H9 (cell line): Measurements from ENCODE around the gene SLC8B1. TPM values are rescaled to one million over a fixed set of nuclear protein-coding genes. Genes with fewer than 3 reads are reported as not detected.

Experiments
- DNase-seq: peaks from one replicate; pipeline ENCODE4 v3.0.0-alpha.2; 2017
- H2AFZ ChIP-seq: one replicate; pipeline ENCODE4 v1.6.1; 2013; ENCODE audit warnings: mild to moderate bottlenecking, low read length, control low read depth, moderate library complexity
- H2AK5ac ChIP-seq: 2 replicates; pipeline ENCODE4 v1.6.1; 2013; ENCODE audit warnings: low read length, control low read depth, mixed read lengths; ENCODE audit not compliant: insufficient read length
- H2BK120ac ChIP-seq: one replicate; pipeline ENCODE4 v1.6.1; 2013; ENCODE audit warnings: low read depth, mild to moderate bottlenecking, low read length, control low read depth, inconsistent platforms; ENCODE audit not compliant: poor library complexity, severe bottlenecking
- H2BK12ac ChIP-seq: 2 replicates; pipeline ENCODE4 v1.6.1; 2013; ENCODE audit warnings: low read length, control low read depth, mixed read lengths, low read depth; ENCODE audit not compliant: insufficient read length
- H2BK15ac ChIP-seq: 2 replicates; pipeline ENCODE4 v1.6.1; 2013; ENCODE audit warnings: low read depth, low read length, control low read depth
- H2BK20ac ChIP-seq: one replicate; pipeline ENCODE4 v1.6.1; 2013; ENCODE audit warnings: low read depth, mild to moderate bottlenecking, low read length, control low read depth, inconsistent platforms; ENCODE audit not compliant: poor library complexity, severe bottlenecking
- H2BK5ac ChIP-seq: 2 replicates; pipeline ENCODE4 v1.6.1; 2013; ENCODE audit warnings: low read length, control low read depth, mixed read lengths; ENCODE audit not compliant: insufficient read length
- H3K14ac ChIP-seq: 2 replicates; pipeline ENCODE4 v1.6.1; 2013; ENCODE audit warnings: low read length, control low read depth; ENCODE audit not compliant: insufficient read depth
- H3K18ac ChIP-seq: 2 replicates; pipeline ENCODE4 v1.6.1; 2013; ENCODE audit warnings: low read depth, mild to moderate bottlenecking, mixed read lengths, low read length, control low read depth; ENCODE audit not compliant: insufficient read length
- H3K23ac ChIP-seq: 2 replicates; pipeline ENCODE4 v1.6.1; 2013; ENCODE audit warnings: low read length, control low read depth, mixed read lengths, low read depth; ENCODE audit not compliant: insufficient read length
- H3K23me2 ChIP-seq: 2 replicates; pipeline ENCODE4 v1.6.1; 2013; ENCODE audit warnings: low read depth, mild to moderate bottlenecking, mixed read lengths, low read length, control low read depth; ENCODE audit not compliant: insufficient read length, poor library complexity, severe bottlenecking
- H3K27ac ChIP-seq: 2 replicates; pipeline ENCODE4 v1.5.1; 2013; ENCODE audit warnings: low read length, control low read depth, mixed read lengths, low read depth; ENCODE audit not compliant: insufficient read length
- H3K27me3 ChIP-seq: 2 replicates; pipeline ENCODE4 v1.6.1; 2013; ENCODE audit warnings: low read length, control low read depth, inconsistent platforms; ENCODE audit not compliant: insufficient read depth
- H3K4ac ChIP-seq: 2 replicates; pipeline ENCODE4 v1.6.1; 2013; ENCODE audit warnings: low read depth, mild to moderate bottlenecking, control low read depth, inconsistent platforms, low read length, moderate library complexity
- H3K4me1 ChIP-seq: 2 replicates; pipeline ENCODE4 v1.6.1; 2013; ENCODE audit warnings: low read length, control low read depth, inconsistent platforms; ENCODE audit not compliant: insufficient read depth
- H3K4me2 ChIP-seq: 2 replicates; pipeline ENCODE4 v1.6.1; 2013; ENCODE audit warnings: low read length, control low read depth, mixed read lengths; ENCODE audit not compliant: insufficient read length, insufficient read depth
- H3K56ac ChIP-seq: 2 replicates; pipeline ENCODE4 v1.6.1; 2013; ENCODE audit warnings: low read depth, mild to moderate bottlenecking, mixed read lengths, low read length, control low read depth; ENCODE audit not compliant: insufficient read length
- H3K79me1 ChIP-seq: 2 replicates; pipeline ENCODE4 v1.6.1; 2013; ENCODE audit warnings: low read depth, mild to moderate bottlenecking, moderate library complexity, low read length, control low read depth, inconsistent platforms; ENCODE audit not compliant: insufficient read depth, poor library complexity, severe bottlenecking
- H3K79me2 ChIP-seq: 2 replicates; pipeline ENCODE4 v1.6.1; 2013; ENCODE audit warnings: low read length, control low read depth, inconsistent platforms; ENCODE audit not compliant: insufficient read depth
- H3K9ac ChIP-seq: 2 replicates; pipeline ENCODE4 v1.6.1; 2013; ENCODE audit warnings: low read length, control low read depth, mixed read lengths; ENCODE audit not compliant: insufficient read length; ENCODE audit errors: extremely low read depth
- H3K9me3 ChIP-seq: one replicate; pipeline ENCODE4 v1.6.1; 2013; ENCODE audit warnings: low read depth, low read length, inconsistent platforms; ENCODE audit not compliant: control insufficient read depth
- H3T11ph ChIP-seq: one replicate; pipeline ENCODE4 v1.6.1; 2013; ENCODE audit warnings: mild to moderate bottlenecking, low read length, control low read depth, inconsistent platforms
- H4K20me1 ChIP-seq: one replicate; pipeline ENCODE4 v1.6.1; 2013; ENCODE audit not compliant: control insufficient read depth, insufficient read length, insufficient read depth
- H4K5ac ChIP-seq: 2 replicates; pipeline ENCODE4 v1.6.1; 2013; ENCODE audit warnings: low read depth, mild to moderate bottlenecking, mixed read lengths, low read length, control low read depth; ENCODE audit not compliant: insufficient read length
- H4K8ac ChIP-seq: replicated peaks from 2 replicates; pipeline ENCODE4 v1.6.1; 2013; ENCODE audit warnings: low read length, control low read depth, mixed read lengths, low read depth; ENCODE audit not compliant: insufficient read length
- H4K91ac ChIP-seq: 2 replicates; pipeline ENCODE4 v1.6.1; 2013; ENCODE audit warnings: low read depth, mild to moderate bottlenecking, moderate library complexity, mixed read lengths, low read length, control low read depth; ENCODE audit not compliant: insufficient read length
- H3K27ac Mint-ChIP-seq, 3 experiments: 2 replicates in 2 of 3; 3 replicates in 1 of 3; pipeline ENCODE4 v1.8.0; 2020 to 2021; ENCODE audit warnings: mixed read lengths in 3 of 3, mild to moderate bottlenecking in 1 of 3, moderate library complexity in 1 of 3
- H3K27me3 Mint-ChIP-seq: 2 replicates; pipeline ENCODE4 v1.8.0; 2021; ENCODE audit warnings: low read depth, mild to moderate bottlenecking, moderate library complexity, mixed read lengths
- H3K36me3 Mint-ChIP-seq, 3 experiments: 2 replicates in 2 of 3; 3 replicates in 1 of 3; pipeline ENCODE4 v1.8.0; 2020 to 2021; ENCODE audit warnings: low read depth in 3 of 3, mixed read lengths in 3 of 3; ENCODE audit not compliant: insufficient read depth in 1 of 3
- H3K4me1 Mint-ChIP-seq, 2 experiments: 2 replicates each; pipeline ENCODE4 v1.8.0; 2020; ENCODE audit warnings: mixed read lengths in 2 of 2
- H3K4me3 Mint-ChIP-seq, 2 experiments: 2 replicates in 1 of 2; 3 replicates in 1 of 2; pipeline ENCODE4 v1.8.0; 2020 to 2021; ENCODE audit warnings: mild to moderate bottlenecking in 2 of 2, mixed read lengths in 2 of 2, moderate library complexity in 1 of 2
- H3K9me3 Mint-ChIP-seq, 2 experiments: 2 replicates in 1 of 2; 3 replicates in 1 of 2; pipeline ENCODE4 v1.8.0; 2020; ENCODE audit warnings: mild to moderate bottlenecking in 2 of 2, mixed read lengths in 2 of 2, moderate library complexity in 1 of 2
- WGBS: extraction: QIAGEN DNeasy Blood & Tissue Kit; methylation state at CpG from one replicate; pipeline ENCODE4 v1.1.7; 2013; ENCODE audit warnings: missing lambda C conversion rate, low lambda C conversion rate, mixed read lengths; ENCODE audit not compliant: insufficient read length; ENCODE audit errors: extremely low coverage; 5-methylcytosine and 5-hydroxymethylcytosine counted together
- total RNA-seq: library from RNA; stranded (reverse); gene quantifications from 2 replicates; pipeline ENCODE4 v1.2.1, GENCODE V29; 2021
- TF ChIP-seq, protein P1 (sequence below): fragments of 200-600 bp; sonication (generic); conservative IDR thresholded peaks from 3 replicates; pipeline ENCODE4 v1.8.0; 2021; ENCODE audit warnings: antibody characterized with exemption, mild to moderate bottlenecking

The SLC8B1 gene
- total RNA-seq, 1 experiment from 2014 or later, result 10.4 TPM

DNA sequence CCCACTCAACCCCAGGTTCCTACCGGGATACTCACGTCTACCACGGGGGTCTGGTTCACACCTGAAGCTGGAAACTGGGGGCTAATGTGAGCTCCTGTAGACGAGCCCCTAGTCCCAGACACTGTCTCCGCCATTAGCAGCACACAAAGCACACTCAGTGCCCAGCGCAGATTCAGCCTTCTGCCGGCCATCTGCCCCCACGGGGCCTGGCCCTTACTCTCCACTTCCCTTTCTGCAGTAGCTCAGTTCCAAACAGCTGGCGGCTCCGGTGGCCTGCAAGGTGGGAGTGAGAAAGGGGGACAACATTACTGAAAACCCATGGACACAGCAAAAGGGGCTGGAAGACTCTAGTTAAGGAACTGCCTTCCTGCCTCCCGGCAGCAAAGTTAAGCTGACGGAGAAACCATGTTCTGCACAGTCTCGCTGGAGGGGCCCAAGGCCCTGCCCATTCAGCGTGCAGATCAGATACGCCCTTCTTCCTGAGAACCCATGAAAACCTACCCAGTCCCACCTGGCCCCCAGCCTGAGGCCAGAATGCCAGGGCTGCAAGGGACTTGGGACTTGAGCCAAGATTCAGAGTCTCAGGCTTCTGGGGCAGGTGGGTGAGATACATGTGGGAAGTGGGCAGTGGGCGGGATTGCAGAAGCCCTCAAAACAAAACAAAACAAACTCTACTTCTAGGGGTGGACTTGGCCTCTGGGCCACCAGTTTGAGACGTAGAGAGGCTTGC lies 2.1 kb downstream of the SLC8B1 start:
- no peak overlapping the region for H3K9ac ChIP-seq
- WGBS, result no CpG with 5 or more reads among the region's 17 CpGs
- H3K4me2 ChIP-seq, result no peak overlapping the region
- H4K20me1 ChIP-seq, result no peaks in the 10 kb centered on the region
- no peak overlapping the region for H4K5ac ChIP-seq
- H2AFZ ChIP-seq, result no peak overlapping the region
- no peak overlapping the region for H3K14ac ChIP-seq
- no peak overlapping the region for H2BK15ac ChIP-seq
- H2BK12ac ChIP-seq, result no peak overlapping the region
- no peak overlapping the region for H3K27ac ChIP-seq
- H2BK20ac ChIP-seq, result no peak overlapping the region
- Mint-ChIP-seq H3K4me3 (no peak overlapping the region), H3K9me3 (no peaks in the 10 kb centered on the region), H3K4me1 (peaks cover 17 to 25% of the 10 kb centered on the region in 2 experiments), H3K27me3 (peaks cover 24% of the 10 kb centered on the region), H3K36me3 (peaks cover 0 to 38% (median 24%) of the 10 kb centered on the region in 3 experiments; a peak in 5 of 7 replicates), H3K27ac (no peak overlapping the region)
- no peak overlapping the region for H4K91ac ChIP-seq
- H3K18ac ChIP-seq, result no peak overlapping the region
- H3T11ph ChIP-seq, result no peak overlapping the region
- H3K27me3 ChIP-seq, result peaks cover 3% of the 10 kb centered on the region; the same call in 1 of the 2 replicates
- peaks cover 8% of the 10 kb centered on the region for H3K23me2 ChIP-seq
- H3K56ac ChIP-seq, result no peak overlapping the region
- no peak overlapping the region for H3K4ac ChIP-seq
- no peaks in the 10 kb centered on the region for H3K79me2 ChIP-seq
- no peak overlapping the region for H4K8ac ChIP-seq
- no peak overlapping the region for H3K23ac ChIP-seq
- H2BK120ac ChIP-seq, result no peak overlapping the region
- no peaks in the 10 kb centered on the region for H3K4me1 ChIP-seq
- DNase-seq, result no peak
- TF ChIP-seq, protein P1, sequence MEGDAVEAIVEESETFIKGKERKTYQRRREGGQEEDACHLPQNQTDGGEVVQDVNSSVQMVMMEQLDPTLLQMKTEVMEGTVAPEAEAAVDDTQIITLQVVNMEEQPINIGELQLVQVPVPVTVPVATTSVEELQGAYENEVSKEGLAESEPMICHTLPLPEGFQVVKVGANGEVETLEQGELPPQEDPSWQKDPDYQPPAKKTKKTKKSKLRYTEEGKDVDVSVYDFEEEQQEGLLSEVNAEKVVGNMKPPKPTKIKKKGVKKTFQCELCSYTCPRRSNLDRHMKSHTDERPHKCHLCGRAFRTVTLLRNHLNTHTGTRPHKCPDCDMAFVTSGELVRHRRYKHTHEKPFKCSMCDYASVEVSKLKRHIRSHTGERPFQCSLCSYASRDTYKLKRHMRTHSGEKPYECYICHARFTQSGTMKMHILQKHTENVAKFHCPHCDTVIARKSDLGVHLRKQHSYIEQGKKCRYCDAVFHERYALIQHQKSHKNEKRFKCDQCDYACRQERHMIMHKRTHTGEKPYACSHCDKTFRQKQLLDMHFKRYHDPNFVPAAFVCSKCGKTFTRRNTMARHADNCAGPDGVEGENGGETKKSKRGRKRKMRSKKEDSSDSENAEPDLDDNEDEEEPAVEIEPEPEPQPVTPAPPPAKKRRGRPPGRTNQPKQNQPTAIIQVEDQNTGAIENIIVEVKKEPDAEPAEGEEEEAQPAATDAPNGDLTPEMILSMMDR, result no peak
- H3K9me3 ChIP-seq, result no peaks in the 10 kb centered on the region
- no peak overlapping the region for H2AK5ac ChIP-seq
- no peak overlapping the region for H2BK5ac ChIP-seq
- H3K79me1 ChIP-seq, result no peaks in the 10 kb centered on the region
